C4-2B (cell line): ENCODE results near the gene TPCN2.
"Not testable (repeated sequence)": the region's sequence is repeated elsewhere in the genome, so short reads cannot be mapped to it uniquely, and the experiment has no call there.

Experiments
- H3K27ac ChIP-seq: fragments of 450-650 bp; 2 replicates; pipeline ENCODE4 v1.5.1; 2017
- CTCF ChIP-seq: fragments of 450-650 bp; conservative IDR thresholded peaks from 2 replicates; pipeline ENCODE4 v1.5.1; 2017; ENCODE audit warnings: mild to moderate bottlenecking
- ZFX ChIP-seq: fragments of 450-650 bp; IDR thresholded peaks from 2 replicates; pipeline ENCODE4 v1.6.1; 2017

TPCN2 gene

GRCh38 chr11:69074375-69075140, 25.8 kb downstream of the TPCN2 start:
- H3K27ac ChIP-seq, result no peak overlapping the region
- TF ChIP-seq CTCF (no peak), ZFX (no peak)

GRCh38 chr11:69075421-69076128, 26.8 kb downstream of the TPCN2 start:
- no peak overlapping the region for H3K27ac ChIP-seq
- TF ChIP-seq CTCF, result no peak
- TF ChIP-seq ZFX, result no peak

GRCh38 chr11:69076129-69076791, 27.5 kb downstream of the TPCN2 start:
- TF ChIP-seq ZFX (no peak), CTCF (no peak)
- no peak overlapping the region for H3K27ac ChIP-seq

GRCh38 chr11:69076977-69077376, 28.2 kb downstream of the TPCN2 start:
- H3K27ac ChIP-seq, result not testable (repeated sequence)

GRCh38 chr11:69078508-69078907, 29.8 kb downstream of the TPCN2 start:
- TF ChIP-seq CTCF (no peak), ZFX (no peak)
- H3K27ac ChIP-seq, result no peak overlapping the region

- TF ChIP-seq CTCF, result no peak
- no peak overlapping the region for H3K27ac ChIP-seq
Measured at GRCh38 chr11:69078930-69079605, 30.3 kb downstream of the TPCN2 start.

GRCh38 chr11:69079661-69080256, 31.0 kb downstream of the TPCN2 start:
- H3K27ac ChIP-seq, result no peak overlapping the region
- TF ChIP-seq ZFX, result no peak
- no peak for TF ChIP-seq CTCF
